GF-D8 (cell line): Measurements from ENCODE around the gene ETV3.

Experiments
- DNase-seq: peaks from one replicate; lab custom pipeline; 2025; lab: John Stamatoyannopoulos, UW

ETV3 gene

GRCh38 chr1:157139052-157139715 lies 989 bp upstream of the ETV3 start:
- no peak for DNase-seq

- DNase-seq: no peak
Observed at GRCh38 chr1:157137408-157138219, 581 bp downstream of the ETV3 start.

DNA sequence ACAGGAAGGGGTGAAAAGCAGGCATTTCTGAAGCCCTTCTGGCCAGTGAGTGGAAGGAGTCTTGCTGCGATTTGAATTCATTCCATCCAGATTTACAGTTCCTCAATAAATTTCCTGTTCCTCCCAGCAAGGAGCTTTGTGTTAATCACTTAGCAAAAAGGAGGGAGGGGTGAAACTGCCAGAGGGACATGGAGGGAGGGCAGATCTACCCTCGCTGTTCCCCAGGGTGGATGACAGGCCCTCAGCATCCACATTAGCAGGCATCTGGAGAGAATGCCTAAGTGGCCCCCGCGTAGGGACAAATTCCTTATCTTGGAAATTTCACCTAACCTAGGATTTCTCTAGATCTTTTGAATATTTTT lies 1.2 kb downstream of the ETV3 start:
- DNase-seq: no peak

GRCh38 chr1:157136133-157136532 lies 2.1 kb downstream of the ETV3 start:
- DNase-seq: no peak

GRCh38 chr1:157135646-157136045 lies 2.5 kb downstream of the ETV3 start:
- DNase-seq: peak; percentile 13

DNA sequence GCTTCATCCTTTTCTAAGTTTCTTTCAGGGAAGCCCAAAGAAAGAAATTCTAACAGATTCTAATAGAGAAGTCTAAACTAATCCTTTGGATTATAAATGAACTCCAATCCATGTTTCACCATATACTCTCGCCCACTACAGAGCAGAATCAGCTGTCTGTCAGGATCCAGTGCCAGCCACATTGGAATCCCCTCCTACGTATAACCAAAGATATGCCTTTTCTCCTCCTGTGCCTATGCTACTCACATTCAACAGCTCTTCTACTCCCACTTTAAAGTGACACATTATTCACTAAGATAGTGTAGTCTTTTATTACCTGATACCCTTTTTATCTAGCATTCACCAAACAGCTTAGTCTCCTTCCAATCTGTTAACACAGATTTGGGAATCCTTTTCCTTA lies 3.1 kb downstream of the ETV3 start:
- no peak for DNase-seq

GRCh38 chr1:157134442-157134841 lies 3.8 kb downstream of the ETV3 start:
- no peak for DNase-seq

DNA sequence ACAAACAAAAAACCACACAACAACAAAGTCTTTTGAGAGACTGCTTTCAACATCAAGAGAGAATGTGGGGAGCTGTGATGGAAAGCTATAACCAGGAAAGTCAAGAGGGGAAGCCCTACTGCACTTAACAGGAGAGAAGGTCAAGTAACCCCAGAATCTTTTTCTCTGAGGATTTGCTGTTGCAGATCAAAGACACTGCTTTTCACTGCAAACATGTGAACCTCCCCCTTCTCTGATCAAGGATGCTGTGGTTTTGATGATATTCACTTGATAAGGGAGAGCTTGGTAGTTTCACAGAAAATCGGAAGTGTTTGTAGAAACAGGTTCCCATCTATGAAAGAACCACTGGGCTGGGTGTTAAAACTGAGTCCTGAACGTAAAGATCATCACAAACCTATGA lies 4.8 kb downstream of the ETV3 start:
- DNase-seq: peak; percentile 17

GRCh38 chr1:157132616-157133167 lies 5.5 kb downstream of the ETV3 start:
- DNase-seq: no peak

- DNase-seq: no peak
Observed at GRCh38 chr1:157132111-157132510, 6.1 kb downstream of the ETV3 start.

GRCh38 chr1:157131281-157131680 lies 6.9 kb downstream of the ETV3 start:
- DNase-seq: no peak

DNA sequence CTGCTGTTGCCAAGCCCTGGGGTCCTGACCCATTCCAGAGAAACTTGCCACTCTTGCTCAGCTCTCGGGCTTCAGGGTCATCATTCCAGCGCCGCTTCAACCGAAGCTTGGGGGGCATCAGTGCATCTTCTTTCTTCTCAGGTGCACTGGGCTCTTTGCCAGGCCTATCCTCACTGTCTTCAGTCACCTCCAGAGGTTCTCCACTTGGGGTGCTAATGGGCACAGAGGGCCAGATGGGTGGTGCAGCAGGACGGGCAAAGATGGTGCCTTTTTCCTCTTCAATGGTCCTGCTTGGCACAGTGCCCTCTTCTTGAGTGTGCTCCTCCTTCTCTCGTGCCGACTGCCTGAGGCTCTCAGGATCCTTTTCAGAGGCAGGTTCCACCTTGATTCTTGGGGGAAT lies 13.3 kb downstream of the ETV3 start:
- no peak for DNase-seq

DNA sequence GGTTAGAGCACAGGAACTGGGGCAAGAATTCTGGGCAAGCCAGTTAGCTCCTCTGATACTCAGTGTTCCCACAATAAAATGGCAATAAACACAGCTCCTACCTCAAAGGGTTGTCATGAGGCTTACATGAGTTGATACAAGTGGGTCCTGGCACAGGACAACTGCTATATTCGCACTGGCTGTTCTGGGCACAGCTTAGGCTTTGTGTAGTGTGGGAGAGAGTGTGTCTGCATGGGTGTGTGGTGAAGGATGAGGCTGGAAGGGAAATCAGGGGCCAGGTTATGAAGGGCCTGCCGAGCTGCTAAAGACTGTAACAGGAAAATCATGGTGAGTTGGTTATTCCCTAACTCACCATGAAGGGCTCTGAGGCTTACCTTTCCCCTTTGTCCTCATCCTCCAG lies 18.7 kb downstream of the ETV3 start:
- DNase-seq: no peak

GRCh38 chr1:157119008-157119407 lies 19.2 kb downstream of the ETV3 start:
- no peak for DNase-seq

- no peak for DNase-seq
Observed at GRCh38 chr1:157117527-157118057, 20.6 kb downstream of the ETV3 start.

- DNase-seq: no peak
Observed at GRCh38 chr1:157116737-157117103, 21.5 kb downstream of the ETV3 start.

GRCh38 chr1:157115851-157116736 lies 22.1 kb downstream of the ETV3 start:
- DNase-seq: no peak

DNA sequence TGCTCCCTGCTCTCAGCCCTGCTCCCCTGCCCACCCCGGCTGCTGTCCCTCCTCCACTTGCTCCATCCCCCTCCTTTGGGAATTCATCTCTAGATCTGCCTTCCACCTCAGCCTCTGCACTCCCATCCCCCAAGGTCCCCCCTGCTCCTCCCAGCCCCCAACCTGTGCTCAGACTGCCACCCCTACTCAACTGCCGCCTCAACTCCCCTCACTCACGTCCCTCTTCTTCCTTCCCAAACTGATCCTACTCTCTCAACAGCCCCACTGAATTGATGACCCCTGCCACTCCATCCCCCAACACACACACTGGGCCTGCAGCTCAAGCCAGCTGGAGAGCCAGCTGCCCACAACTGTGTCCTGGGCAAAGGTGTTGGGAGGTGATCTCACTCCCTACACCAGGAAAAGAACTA lies 22.8 kb downstream of the ETV3 start:
- no peak for DNase-seq

DNA sequence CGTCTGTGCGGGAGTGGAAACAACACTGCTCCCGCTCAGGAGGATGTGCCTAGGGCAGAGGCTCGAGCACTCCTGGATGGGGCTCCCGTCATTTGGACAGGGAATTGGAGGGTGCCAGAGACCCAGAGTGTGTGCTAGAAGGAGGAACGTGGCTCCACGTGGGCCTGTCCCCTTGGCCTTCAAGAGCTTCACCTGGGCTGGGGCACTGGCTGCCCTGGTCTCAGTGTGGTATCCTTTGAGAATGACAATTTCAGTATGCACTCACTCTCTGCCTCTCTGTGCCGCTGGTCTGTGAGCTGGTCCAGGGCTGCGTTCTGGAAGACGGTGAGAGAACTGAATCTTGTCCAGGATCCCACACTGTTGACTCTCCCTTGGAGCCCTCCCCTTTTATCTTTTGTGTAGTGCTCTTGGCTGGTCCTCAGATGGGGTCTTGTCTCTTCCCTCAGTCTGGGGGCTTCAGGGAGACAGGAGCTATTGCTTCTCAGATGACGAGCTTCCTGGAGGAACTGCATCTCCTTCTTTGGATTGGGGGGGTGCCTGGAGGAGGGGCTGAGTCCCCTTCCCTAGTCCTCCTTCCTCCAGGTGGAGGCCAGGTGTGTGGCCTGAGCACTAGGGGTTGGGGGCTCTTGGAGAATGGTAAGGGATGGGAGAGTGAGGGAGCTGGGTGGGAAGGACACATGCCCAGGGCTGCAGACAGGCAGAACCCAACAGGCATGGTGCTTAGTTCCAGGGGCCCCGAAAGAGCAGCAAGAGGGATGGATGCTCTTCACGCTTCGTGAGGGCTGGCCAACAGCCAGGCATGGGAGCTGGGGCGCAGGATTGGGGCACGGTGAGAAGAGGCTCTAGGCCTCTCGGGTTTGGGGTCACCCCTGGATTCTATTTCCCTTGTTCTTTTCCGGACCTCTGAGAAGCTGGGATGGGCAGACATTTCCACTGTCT lies 23.7 kb downstream of the ETV3 start:
- DNase-seq: no peak

GRCh38 chr1:157113631-157114030 lies 24.6 kb downstream of the ETV3 start:
- no peak for DNase-seq

GRCh38 chr1:157113106-157113505 lies 25.1 kb downstream of the ETV3 start:
- no peak for DNase-seq
